Retina (tissue), 1 donor: ENCODE results near the gene WDR7.

Experiments used
- DNase-seq: peaks from one replicate; pipeline ENCODE4 v3.0.0-alpha.2; 2016

WDR7 gene

GRCh38 chr18:56953428-56954198 is 302.5 kb downstream of the WDR7 start:
- DNase-seq: no peak

- no peak for DNase-seq
Measured at GRCh38 chr18:56955490-56955889, 304.3 kb downstream of the WDR7 start.

DNA sequence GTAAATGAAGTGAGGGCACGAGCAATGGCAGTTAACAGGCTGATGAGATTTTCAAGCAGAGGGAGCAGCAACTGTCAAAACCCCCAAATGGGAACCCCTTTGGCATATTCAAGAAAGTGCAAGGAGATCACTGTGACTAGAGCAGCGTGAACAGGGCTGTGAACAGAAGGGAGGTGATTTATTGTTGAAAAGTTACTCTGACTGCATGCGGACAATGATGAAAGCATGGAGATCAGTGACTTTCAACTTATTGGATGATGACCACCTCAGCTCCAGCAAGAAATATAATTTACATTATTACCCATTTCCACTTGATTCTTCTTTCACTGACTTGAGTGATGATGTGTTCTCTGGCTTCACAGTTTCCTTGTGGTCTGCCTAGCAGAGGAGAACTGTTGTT is 308.0 kb downstream of the WDR7 start:
- no peak for DNase-seq

- DNase-seq: no peak
Measured at GRCh38 chr18:56962322-56962721, 311.2 kb downstream of the WDR7 start.

GRCh38 chr18:56967035-56967434 is 315.9 kb downstream of the WDR7 start:
- DNase-seq: no peak

GRCh38 chr18:56973487-56973886 is 322.3 kb downstream of the WDR7 start:
- no peak for DNase-seq

- DNase-seq: no peak
Measured at GRCh38 chr18:56974141-56974540, 323.0 kb downstream of the WDR7 start.

- DNase-seq: no peak
Measured at GRCh38 chr18:56975276-56975675, 324.1 kb downstream of the WDR7 start.

DNA sequence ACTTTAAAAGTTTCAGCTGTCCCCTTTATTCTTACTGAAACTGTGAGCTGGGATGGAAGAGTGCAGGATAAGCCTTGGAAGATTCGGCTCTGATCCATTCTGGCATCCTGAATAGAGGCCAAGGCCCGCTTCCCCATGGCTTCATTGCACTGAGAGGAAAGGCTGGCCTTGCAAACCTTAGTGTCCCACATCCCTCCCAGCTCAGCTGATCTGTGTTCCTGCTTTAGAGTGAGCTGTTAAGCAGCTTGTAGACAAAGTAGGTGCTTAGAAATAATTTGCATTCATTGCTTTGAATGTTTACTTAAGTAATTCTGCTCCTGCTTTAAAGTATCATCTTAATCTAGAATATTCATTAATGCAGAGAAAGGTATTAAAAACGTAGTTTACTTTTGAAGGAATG is 326.1 kb downstream of the WDR7 start:
- DNase-seq: no peak

DNA sequence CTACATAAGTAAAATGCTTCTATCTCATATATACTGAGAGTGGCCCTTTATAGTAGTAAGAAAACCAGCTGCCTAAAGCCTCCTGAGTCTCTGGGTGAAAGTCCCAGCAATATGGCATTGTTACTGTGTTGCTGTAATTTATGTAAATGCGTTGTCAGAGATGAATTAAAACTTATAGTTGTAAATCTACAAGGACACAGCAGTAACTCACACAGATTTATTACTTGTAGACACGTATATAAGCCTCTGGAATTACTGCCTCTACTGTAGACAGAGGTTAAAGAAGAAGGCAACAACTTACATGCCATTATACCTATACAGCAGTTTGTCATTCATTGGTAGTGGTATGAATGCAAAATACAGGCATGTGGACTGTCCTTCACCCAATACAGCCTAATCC is 326.6 kb downstream of the WDR7 start:
- no peak for DNase-seq

DNA sequence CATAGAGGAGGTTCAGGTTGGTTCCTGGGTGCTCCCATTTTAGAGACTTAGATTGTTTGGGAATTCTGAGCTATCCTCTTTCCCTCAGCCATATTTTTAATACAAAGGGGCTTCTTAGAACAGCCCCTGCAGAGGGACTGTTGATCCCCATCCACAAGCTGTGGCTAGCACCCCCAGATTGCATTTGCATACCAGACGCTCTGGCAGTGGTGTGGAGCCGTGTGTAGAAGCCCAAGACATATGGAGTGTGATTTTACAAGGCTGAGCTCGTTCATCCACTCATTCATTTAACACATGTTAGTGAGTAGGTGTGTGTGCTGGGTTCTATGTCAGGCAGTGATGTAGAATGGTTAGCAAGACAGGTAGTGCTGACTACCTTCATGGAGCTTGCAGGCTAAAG is 329.0 kb downstream of the WDR7 start:
- DNase-seq: no peak

GRCh38 chr18:56982766-56983165 is 331.6 kb downstream of the WDR7 start:
- peak; percentile 36 for DNase-seq

- DNase-seq: no peak
Measured at GRCh38 chr18:56983275-56983992, 332.3 kb downstream of the WDR7 start.

DNA sequence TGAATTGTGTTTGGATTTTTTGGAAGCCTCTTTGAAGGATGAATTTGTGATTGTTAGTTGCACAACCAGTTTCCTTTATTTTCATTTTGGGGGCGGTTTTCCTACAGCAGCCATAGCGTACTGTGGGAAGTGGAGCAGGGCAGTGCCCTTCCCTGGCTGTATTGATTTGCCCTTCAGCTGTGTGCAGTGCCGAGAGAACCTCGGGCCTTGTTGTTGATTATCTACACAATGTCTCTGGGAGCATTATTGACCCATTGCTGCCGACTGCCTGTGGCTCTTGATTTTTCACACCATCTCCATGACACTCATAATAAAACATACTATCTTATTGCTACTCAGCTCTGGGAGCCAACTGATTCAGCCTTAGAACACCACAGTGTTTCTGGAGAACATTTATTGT is 333.6 kb downstream of the WDR7 start:
- DNase-seq: peak; percentile 40

- no peak for DNase-seq
Measured at GRCh38 chr18:56986829-56987228, 335.7 kb downstream of the WDR7 start.

- DNase-seq: peak; percentile 18
Measured at GRCh38 chr18:56987236-56987635, 336.1 kb downstream of the WDR7 start.

- DNase-seq: no peak
Measured at GRCh38 chr18:56988022-56988421, 336.9 kb downstream of the WDR7 start.

DNA sequence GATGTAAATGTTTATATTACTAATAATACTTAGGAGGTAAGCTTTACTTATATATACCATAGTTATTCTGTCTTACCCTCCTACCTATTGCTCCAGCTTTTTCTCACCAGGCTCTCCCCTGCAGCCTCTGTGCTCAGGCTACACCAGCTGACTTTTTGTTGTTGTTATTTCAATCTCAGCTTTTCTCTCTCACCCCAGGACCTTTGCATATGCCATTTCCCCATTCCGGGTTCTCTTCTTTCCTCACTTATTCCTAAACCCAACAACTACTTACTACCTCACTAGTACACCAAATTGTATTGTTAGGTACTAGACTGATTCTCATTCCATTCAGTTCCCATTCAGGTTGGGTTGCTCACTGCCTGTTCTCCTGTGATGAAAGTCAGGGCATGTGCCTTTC is 339.5 kb downstream of the WDR7 start:
- DNase-seq: no peak

GRCh38 chr18:56992777-56993176 is 341.6 kb downstream of the WDR7 start:
- no peak for DNase-seq

DNA sequence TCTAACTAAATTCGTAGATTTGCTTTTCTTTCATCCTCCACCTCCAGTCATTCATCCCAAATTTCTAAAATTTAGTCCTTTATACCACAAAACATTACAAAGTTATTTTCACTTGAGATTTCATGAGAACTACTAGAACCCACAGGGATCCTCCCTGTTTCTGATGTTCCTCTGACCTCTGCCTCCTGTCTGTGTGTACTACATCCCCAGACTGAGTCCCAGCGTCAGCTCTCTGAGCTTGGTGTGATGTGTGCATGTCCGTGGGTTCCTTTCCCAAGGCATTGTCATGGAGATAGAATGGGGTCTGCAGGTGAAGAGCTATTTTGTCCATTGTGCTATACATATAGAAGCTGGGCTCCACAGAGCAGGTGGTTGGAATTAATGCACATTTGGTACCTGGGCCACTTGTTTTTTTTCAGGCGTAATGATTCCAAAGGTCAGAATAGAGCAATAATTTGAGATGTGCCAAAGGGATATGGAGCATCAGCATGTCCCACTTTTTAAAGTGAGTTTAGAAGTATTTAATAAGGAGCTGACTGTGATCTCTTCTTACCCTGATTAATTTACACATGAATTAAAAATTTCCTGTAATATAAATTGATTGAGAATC is 344.5 kb downstream of the WDR7 start:
- DNase-seq: no peak

DNA sequence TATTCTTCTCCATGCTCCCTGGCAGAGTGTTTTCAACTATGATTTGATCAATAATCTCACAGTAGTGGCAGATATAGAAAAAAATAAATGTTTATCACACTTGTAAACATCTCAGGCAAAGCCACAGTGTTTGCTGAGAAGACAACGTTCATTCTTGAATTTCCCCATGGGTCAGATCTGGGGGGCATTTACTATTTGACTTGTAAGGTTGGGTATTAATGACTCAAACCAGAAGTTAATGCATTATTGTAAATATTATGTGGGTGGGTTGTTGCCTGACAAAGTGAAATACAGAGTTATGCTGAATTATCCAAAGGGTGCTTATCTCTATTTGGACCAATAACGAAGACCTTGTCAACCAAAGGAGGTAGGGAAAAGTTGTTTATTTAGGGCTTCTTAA is 346.0 kb downstream of the WDR7 start:
- no peak for DNase-seq

GRCh38 chr18:56999823-57000222 is 348.7 kb downstream of the WDR7 start:
- DNase-seq: no peak

- peak; percentile 49 for DNase-seq
Measured at GRCh38 chr18:57002627-57003026, 351.5 kb downstream of the WDR7 start.

GRCh38 chr18:57003342-57003741 is 352.2 kb downstream of the WDR7 start:
- DNase-seq: no peak
